NT2/D1 (cell line): Measurements from ENCODE around the gene PCP2.

Source experiments
- DNase-seq: peaks from one replicate; pipeline ENCODE4 v3.0.0-alpha.2; 2011; ENCODE audit warnings: low read depth, low spot score
- H3K27me3 ChIP-seq: 2 replicates; pipeline ENCODE4 v1.6.0; 2011; ENCODE audit warnings: mild to moderate bottlenecking; ENCODE audit not compliant: insufficient read length, insufficient read depth
- H3K36me3 ChIP-seq: 2 replicates; pipeline ENCODE4 v1.6.1; 2011; ENCODE audit warnings: mild to moderate bottlenecking, low read length, mixed read lengths; ENCODE audit not compliant: insufficient read depth, insufficient read length
- H3K4me1 ChIP-seq: 2 replicates; pipeline ENCODE4 v1.5.1; 2011; ENCODE audit not compliant: insufficient read depth, insufficient read length
- H3K4me3 ChIP-seq: 2 replicates; pipeline ENCODE4 v1.5.1; 2011; ENCODE audit warnings: low read depth; ENCODE audit not compliant: insufficient read length
- H3K9ac ChIP-seq: 2 replicates; pipeline ENCODE4 v1.6.0; 2011; ENCODE audit warnings: low read depth; ENCODE audit not compliant: insufficient read length
- H3K9me3 ChIP-seq: 2 replicates; pipeline ENCODE4 v1.5.1; 2011; ENCODE audit warnings: mild to moderate bottlenecking, low read length; ENCODE audit not compliant: insufficient read depth
- SUZ12 ChIP-seq: IDR thresholded peaks from 2 replicates; pipeline ENCODE4 v1.6.1; 2011; ENCODE audit not compliant: insufficient read length, insufficient read depth; ENCODE audit errors: extremely low read depth
- YY1 ChIP-seq: IDR thresholded peaks from 2 replicates; pipeline ENCODE4 v1.6.1; 2011; ENCODE audit not compliant: insufficient read length, insufficient read depth
- ZNF274 ChIP-seq: IDR thresholded peaks from 2 replicates; pipeline ENCODE4 v1.6.1; 2011; ENCODE audit warnings: mild to moderate bottlenecking, low read depth, low read length

PCP2 gene

DNA sequence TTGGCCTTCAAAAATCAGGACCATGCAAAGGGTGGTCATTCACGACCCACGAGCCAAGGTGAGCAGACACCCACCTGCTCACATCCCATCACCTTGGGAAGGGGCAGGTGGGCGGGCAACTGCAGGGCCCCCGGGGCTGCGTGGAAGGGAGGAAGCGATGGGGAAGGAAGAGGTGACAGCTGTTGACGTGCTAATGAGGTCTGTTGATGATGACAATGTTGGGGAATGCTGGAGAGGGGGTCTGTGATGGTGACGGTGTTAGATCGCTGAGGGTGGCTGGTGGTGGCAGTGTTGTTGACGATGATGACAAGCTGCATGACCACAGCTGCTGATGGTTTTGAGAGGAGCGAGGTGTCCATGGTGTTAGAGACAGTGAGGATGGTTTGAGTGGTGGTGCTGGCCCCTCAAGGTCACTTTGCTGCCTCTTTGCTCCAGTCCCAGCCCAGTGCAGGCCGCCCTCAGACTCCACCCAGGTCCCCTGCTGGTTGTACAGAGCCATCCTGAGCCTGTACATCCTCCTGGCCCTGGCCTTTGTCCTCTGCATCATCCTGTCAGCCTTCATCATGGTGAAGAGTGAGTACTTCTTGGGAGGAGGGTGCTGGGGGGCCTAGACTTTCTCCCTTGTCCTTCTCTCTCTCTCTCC, 44.3 kb upstream of the PCP2 start:
- Histone ChIP-seq H3K36me3 (peaks cover 9% of the 10 kb centered on the region), H3K4me1 (peaks cover 26% of the 10 kb centered on the region), H3K9ac (no peak overlapping the region), H3K27me3 (no peaks in the 10 kb centered on the region), H3K4me3 (no peak overlapping the region), H3K9me3 (no peaks in the 10 kb centered on the region)
- DNase-seq: no peak
- TF ChIP-seq ZNF274 (no peak), SUZ12 (no peak), YY1 (no peak)

DNA sequence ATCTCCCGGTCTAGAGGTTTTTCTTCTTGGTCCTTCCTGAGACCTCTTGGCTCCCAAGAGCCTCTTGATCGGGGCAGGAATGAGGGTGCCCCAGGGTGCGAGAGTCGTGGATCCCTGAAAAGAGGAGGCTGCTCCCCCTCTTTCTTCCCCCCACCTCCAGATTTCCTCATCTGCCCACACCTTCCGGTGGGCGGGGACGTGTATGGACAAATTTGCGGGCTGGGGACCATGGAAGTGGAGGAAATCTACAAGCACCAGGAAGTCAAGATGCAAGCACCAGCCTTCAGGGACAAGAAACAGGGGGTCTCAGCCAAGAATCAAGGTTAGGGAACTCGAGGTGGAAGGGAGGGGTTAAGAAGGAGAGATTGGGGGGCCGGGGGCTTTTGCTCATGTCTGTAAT, 43.3 kb upstream of the PCP2 start, which contains the start of gene MCEMP1:
Gene MCEMP1 (plus strand): TSS at position 237 of the 400 bp plus-strand sequence. CDS start 31 bp downstream, at position 268.
- Histone ChIP-seq H3K4me3 (no peak within 1 kb of the TSS), H3K9ac (no peak within 1 kb of the TSS), H3K4me1 (peaks cover 18% of the 10 kb centered on the region), H3K27me3 (no peaks in the 10 kb centered on the region), H3K9me3 (no peaks in the 10 kb centered on the region), H3K36me3 (no peaks in the 10 kb centered on the region)
- TF ChIP-seq SUZ12 (no peak), ZNF274 (no peak), YY1 (no peak)
- no peak for DNase-seq

DNA sequence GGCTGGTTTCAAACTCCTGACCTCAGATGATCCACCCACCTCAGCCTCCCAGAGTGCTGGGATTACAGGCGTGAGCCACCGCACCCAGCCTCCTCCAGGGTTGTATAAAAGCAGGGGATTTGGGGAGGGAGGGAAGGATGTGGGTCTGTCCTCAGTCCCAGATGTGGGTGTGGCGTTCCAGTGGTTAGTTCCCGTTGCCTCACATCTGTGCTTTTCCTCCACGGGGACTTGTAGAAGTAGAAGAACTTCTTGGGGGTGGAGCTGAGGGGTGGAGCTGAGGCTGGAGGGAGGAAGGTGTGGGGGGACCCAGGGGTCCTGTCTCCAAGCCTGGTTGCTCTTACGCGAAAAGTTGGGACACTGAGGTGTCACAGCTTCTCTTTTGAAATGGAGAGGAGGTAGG, 42.9 kb upstream of the PCP2 start:
- Histone ChIP-seq H3K36me3 (no peaks in the 10 kb centered on the region), H3K27me3 (no peaks in the 10 kb centered on the region), H3K9ac (no peak overlapping the region), H3K4me1 (peaks cover 17% of the 10 kb centered on the region), H3K9me3 (no peaks in the 10 kb centered on the region), H3K4me3 (no peak overlapping the region)
- DNase-seq: no peak
- TF ChIP-seq ZNF274 (no peak), SUZ12 (no peak), YY1 (no peak)

DNA sequence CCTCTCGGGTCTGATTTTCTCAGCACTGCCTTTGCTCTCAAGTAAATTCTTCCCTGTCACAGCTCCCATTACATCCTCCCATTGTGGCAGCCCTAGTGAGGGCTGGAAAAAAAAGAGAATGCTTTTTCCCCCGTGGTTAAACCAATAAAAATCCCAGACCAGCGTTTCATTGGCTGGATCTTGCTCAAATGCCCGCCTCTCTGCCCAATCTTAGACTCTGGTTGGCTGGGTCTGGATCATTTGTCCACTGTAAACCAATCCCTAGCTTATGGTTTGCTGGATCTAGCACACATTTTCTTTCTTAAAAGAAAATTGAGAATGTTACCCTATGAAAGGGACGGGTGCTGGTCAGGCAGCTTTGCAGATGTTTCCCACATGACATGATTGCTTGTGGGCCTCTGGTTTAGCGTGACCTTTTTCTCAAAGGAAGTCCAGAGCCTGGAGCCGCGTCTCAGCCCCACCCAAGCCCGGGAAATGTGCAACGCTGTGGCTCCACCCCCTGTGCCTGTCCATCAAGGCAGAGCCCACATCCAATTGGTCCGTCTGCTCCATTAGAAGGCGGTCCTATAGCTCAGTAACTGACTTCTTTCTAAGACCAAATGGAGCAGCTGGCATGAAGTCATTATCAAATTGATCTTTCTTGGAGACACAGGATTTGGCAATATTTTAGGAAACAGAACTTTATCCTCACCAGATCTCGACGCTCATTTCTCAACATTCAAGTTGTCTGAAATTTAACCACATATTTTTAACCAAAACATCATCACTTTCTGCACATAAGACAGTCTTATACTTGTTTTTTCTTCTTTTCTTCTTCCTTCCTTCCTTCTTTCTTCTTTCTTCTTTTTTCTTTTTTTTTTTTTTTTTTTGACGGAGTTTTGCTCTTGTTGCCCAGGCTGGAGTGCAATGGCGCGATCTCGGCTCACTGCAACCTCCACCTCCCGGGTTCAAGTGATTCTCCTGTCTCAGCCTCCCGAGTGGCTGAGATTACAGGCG, 40.8 kb upstream of the PCP2 start:
- no peaks in the 10 kb centered on the region for H3K36me3 ChIP-seq
- peaks cover 14% of the 10 kb centered on the region for H3K27me3 ChIP-seq
- H3K4me1 ChIP-seq: peaks cover 13% of the 10 kb centered on the region
- TF ChIP-seq YY1: no peak
- TF ChIP-seq SUZ12: no peak
- TF ChIP-seq ZNF274: no peak
- H3K9ac ChIP-seq: no peak overlapping the region
- H3K4me3 ChIP-seq: no peak overlapping the region
- peak; percentile 32 for DNase-seq
- no peaks in the 10 kb centered on the region for H3K9me3 ChIP-seq

DNA sequence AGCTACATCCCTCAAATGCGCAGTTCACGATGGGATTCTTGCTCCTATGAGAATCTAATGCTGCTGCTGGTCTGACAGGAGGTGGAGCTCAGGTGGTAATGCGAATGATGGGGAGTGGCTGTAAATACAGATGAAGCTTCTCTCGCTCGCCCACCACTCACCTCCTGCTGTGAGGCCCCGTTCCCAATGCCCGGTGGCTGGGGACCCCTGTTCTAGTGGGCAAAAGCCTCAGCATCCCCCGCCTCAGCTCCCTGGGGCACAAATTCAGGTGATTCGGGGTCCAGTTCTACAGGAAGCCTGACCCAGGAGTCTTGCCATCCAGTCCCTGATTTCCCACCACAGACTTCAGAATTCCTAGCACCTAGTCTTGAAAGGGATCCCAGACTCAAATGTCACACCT, 39.0 kb upstream of the PCP2 start:
- peaks cover 10% of the 10 kb centered on the region for H3K4me1 ChIP-seq
- H3K27me3 ChIP-seq: peaks cover 23% of the 10 kb centered on the region
- no peak overlapping the region for H3K9ac ChIP-seq
- H3K9me3 ChIP-seq: no peaks in the 10 kb centered on the region
- no peak for DNase-seq
- no peak overlapping the region for H3K4me3 ChIP-seq
- H3K36me3 ChIP-seq: no peaks in the 10 kb centered on the region
- no peak for TF ChIP-seq ZNF274
- no peak for TF ChIP-seq YY1
- no peak for TF ChIP-seq SUZ12

DNA sequence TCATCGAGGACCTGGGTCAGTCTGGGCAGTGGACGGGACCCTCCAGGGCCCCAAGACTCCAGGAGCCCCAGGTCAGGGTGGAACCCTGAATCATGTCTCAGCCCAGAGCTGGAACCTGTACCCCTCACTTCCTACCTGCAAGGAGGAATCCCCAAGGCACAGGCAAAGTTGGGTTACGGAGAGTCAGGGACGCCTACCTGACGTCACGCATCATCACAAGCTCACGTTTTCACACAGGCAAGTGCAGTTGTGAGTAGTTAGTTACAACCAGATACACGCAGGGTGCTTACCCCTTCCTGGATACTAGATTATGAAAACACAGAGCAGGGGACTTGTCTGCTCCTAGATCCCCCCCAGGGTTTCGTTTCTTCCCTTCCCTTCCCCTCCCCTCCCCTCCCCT, 37.3 kb upstream of the PCP2 start:
- Histone ChIP-seq H3K9ac (no peak overlapping the region), H3K4me1 (peaks cover 2% of the 10 kb centered on the region), H3K27me3 (peaks cover 23% of the 10 kb centered on the region), H3K4me3 (no peak overlapping the region), H3K9me3 (no peaks in the 10 kb centered on the region), H3K36me3 (no peaks in the 10 kb centered on the region)
- no peak for DNase-seq
- TF ChIP-seq YY1 (no peak), SUZ12 (no peak), ZNF274 (no peak)

DNA sequence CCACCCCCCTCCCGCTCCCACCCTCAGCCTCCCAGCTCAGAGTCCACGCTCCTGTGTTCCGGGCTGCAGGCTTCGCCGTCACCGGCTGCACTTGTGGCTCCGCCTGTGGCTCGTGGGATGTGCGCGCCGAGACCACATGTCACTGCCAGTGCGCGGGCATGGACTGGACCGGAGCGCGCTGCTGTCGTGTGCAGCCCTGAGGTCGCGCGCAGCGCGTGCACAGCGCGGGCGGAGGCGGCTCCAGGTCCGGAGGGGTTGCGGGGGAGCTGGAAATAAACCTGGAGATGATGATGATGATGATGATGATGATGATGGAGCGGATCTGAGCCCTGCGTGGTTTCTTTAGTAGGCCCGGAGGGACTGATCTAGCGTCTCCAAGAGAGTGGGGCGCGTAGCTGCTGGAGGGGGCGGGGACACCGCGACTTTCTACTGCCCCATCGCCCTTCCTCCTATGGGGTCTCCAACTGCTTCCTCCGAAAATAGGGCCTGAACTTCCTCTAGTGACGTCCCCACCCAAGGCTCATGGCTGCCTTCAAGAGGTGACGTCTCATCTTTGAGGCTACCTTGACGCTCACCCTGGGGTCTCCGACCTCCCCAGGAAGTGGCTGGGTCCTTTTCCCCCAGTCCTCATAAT, 36.7 kb upstream of the PCP2 start:
- Histone ChIP-seq H3K4me3 (peak overlapping the region; percentile 37), H3K27me3 (peaks cover 23% of the 10 kb centered on the region), H3K4me1 (peaks cover 2% of the 10 kb centered on the region), H3K9ac (no peak overlapping the region), H3K9me3 (no peaks in the 10 kb centered on the region), H3K36me3 (no peaks in the 10 kb centered on the region)
- no peak for TF ChIP-seq ZNF274
- DNase-seq: no peak
